H1 (cell line): ENCODE results near the gene RAB3IL1. TPM values are rescaled to one million over a fixed set of nuclear protein-coding genes. Genes with fewer than 3 reads are reported as not detected.

Source experiments
- CTCF ChIA-PET: fragments of 300-600 bp; sonication (Branson Sonifier 250); formaldehyde crosslinking; loops from one replicate; lab custom pipeline; 2021; ENCODE audit not compliant: partially characterized antibody; lab: Charles Lee
- POLR2A ChIA-PET: fragments of 300-600 bp; sonication (Branson Sonifier 250); formaldehyde crosslinking; loops from one replicate; lab custom pipeline; 2021; ENCODE audit warnings: inconsistent platforms; ENCODE audit not compliant: partially characterized antibody; lab: Charles Lee
- DNase-seq, 2 experiments: peaks; one replicate each; pipeline versions ENCODE4 v3.0.0 to v3.0.0-alpha.2; 2010 to 2022; ENCODE audit warnings: low spot score in 2 of 2, low read depth in 1 of 2, mixed read lengths in 1 of 2
- FAIRE-seq: peaks from 2 replicates; lab custom pipeline; 2011; peaks lifted over from hg19 to GRCh38; lab: Jason Lieb, UNC
- H2AFZ ChIP-seq: 2 replicates; pipeline ENCODE4 v1.8.1; 2012; ENCODE audit warnings: low read length, inconsistent platforms
- H2AK5ac ChIP-seq: 2 replicates; pipeline ENCODE4 v1.6.1; 2013; ENCODE audit warnings: low read depth, low read length
- H2BK120ac ChIP-seq: replicated peaks from 2 replicates; pipeline ENCODE3; 2013; ENCODE audit warnings: low read depth, low read length, inconsistent platforms
- H2BK12ac ChIP-seq: 2 replicates; pipeline ENCODE4 v1.6.1; 2013; ENCODE audit warnings: low read depth, low read length
- H2BK15ac ChIP-seq: 2 replicates; pipeline ENCODE4 v1.6.1; 2013; ENCODE audit warnings: low read length
- H2BK20ac ChIP-seq: 2 replicates; pipeline ENCODE4 v1.6.1; 2013; ENCODE audit warnings: low read length
- H2BK5ac ChIP-seq: 2 replicates; pipeline ENCODE4 v1.6.1; 2013; ENCODE audit warnings: low read depth, low read length
- H3K14ac ChIP-seq: 2 replicates; pipeline ENCODE4 v1.6.1; 2013; ENCODE audit warnings: inconsistent platforms; ENCODE audit not compliant: insufficient read length
- H3K18ac ChIP-seq: 2 replicates; pipeline ENCODE4 v1.6.1; 2013; ENCODE audit warnings: low read length; ENCODE audit errors: extremely low read depth
- H3K23ac ChIP-seq: 2 replicates; pipeline ENCODE4 v1.6.1; 2013; ENCODE audit warnings: inconsistent platforms; ENCODE audit not compliant: insufficient read length
- H3K23me2 ChIP-seq: 2 replicates; pipeline ENCODE4 v1.6.1; 2013; ENCODE audit warnings: low read depth, low read length
- H3K27ac ChIP-seq: 2 replicates; pipeline ENCODE4 v1.6.1; 2011; ENCODE audit warnings: low read depth, low read length, inconsistent platforms
- H3K27me3 ChIP-seq, 4 experiments: replicated peaks in 1 of 4; 1 replicate in 1 of 4; 2 replicates in 3 of 4; pipeline versions ENCODE4 v1.6.1 to v1.8.1; 2011 to 2013; ENCODE audit warnings: low read length in 3 of 4, mild to moderate bottlenecking in 3 of 4, inconsistent platforms in 2 of 4, mixed read lengths in 2 of 4, moderate library complexity in 1 of 4; ENCODE audit not compliant: control insufficient read depth in 3 of 4, insufficient read depth in 3 of 4; ENCODE audit errors: extremely low read depth in 1 of 4
- H3K36me3 ChIP-seq, 4 experiments: 2 replicates each; pipeline versions ENCODE4 v1.6.1 to v1.8.1; 2011 to 2013; ENCODE audit warnings: mild to moderate bottlenecking in 4 of 4, low read length in 3 of 4, moderate library complexity in 2 of 4, control low read depth in 1 of 4, inconsistent platforms in 1 of 4; ENCODE audit not compliant: insufficient read depth in 4 of 4, control insufficient read depth in 2 of 4
- H3K4ac ChIP-seq: replicated peaks from 2 replicates; pipeline ENCODE3; 2013; ENCODE audit warnings: low read length, low read depth, mixed read lengths, inconsistent platforms; ENCODE audit not compliant: insufficient read length
- H3K4me1 ChIP-seq, 4 experiments: replicated peaks in 1 of 4; 1 replicate in 1 of 4; 2 replicates in 3 of 4; pipeline versions ENCODE4 v1.6.1 to v1.8.1; 2011 to 2013; ENCODE audit warnings: low read length in 3 of 4, inconsistent platforms in 2 of 4, mixed read lengths in 1 of 4; ENCODE audit not compliant: insufficient read depth in 4 of 4, control insufficient read depth in 3 of 4
- H3K4me2 ChIP-seq, 2 experiments: 2 replicates each; pipeline versions ENCODE4 v1.6.1 to v1.8.1; 2011 to 2013; ENCODE audit warnings: low read depth in 2 of 2, low read length in 2 of 2, control low read depth in 1 of 2, inconsistent platforms in 1 of 2, mild to moderate bottlenecking in 1 of 2; ENCODE audit not compliant: insufficient read depth in 1 of 2
- H3K4me3 ChIP-seq, 4 experiments: fragments of 200-600, 300-600 bp in 1 of 4; sonication (generic), shearing (Covaris generic), sonication (Bioruptor Twin) in 1 of 4; 2 replicates each; pipeline versions ENCODE4 v1.5.1 to v1.8.1; 2011 to 2016; ENCODE audit warnings: low read length in 4 of 4, low read depth in 3 of 4, control low read depth in 2 of 4, inconsistent platforms in 2 of 4, mild to moderate bottlenecking in 2 of 4, mixed read lengths in 1 of 4, moderate library complexity in 1 of 4; ENCODE audit not compliant: insufficient read depth in 2 of 4; ENCODE audit errors: extremely low read depth in 1 of 4
- H3K56ac ChIP-seq: replicated peaks from 2 replicates; pipeline ENCODE3; 2013; ENCODE audit warnings: low read depth, mild to moderate bottlenecking, mixed read lengths, low read length, inconsistent platforms; ENCODE audit not compliant: insufficient read length
- H3K79me1 ChIP-seq: 2 replicates; pipeline ENCODE4 v1.6.1; 2013; ENCODE audit warnings: low read depth, low read length, control low read depth
- H3K79me2 ChIP-seq, 2 experiments: 2 replicates each; pipeline versions ENCODE4 v1.6.1 to v1.8.1; 2012 to 2013; ENCODE audit warnings: low read length in 2 of 2, mild to moderate bottlenecking in 2 of 2, inconsistent platforms in 1 of 2; ENCODE audit not compliant: insufficient read depth in 2 of 2, control insufficient read depth in 1 of 2
- H3K9ac ChIP-seq, 4 experiments: replicated peaks in 1 of 4; 1 replicate in 1 of 4; 2 replicates in 3 of 4; pipeline versions ENCODE4 v1.6.1 to v1.8.1; 2011 to 2013; ENCODE audit warnings: low read depth in 3 of 4, low read length in 3 of 4, control low read depth in 2 of 4, mild to moderate bottlenecking in 2 of 4, moderate library complexity in 2 of 4, inconsistent platforms in 1 of 4; ENCODE audit errors: extremely low read depth in 1 of 4
- H3K9me3 ChIP-seq, 2 experiments: 2 replicates each; pipeline versions ENCODE4 v1.6.1 to v1.8.1; 2012 to 2013; ENCODE audit warnings: mild to moderate bottlenecking in 2 of 2, moderate library complexity in 2 of 2, control low read depth in 1 of 2, inconsistent platforms in 1 of 2, low read depth in 1 of 2, low read length in 1 of 2, mixed read lengths in 1 of 2; ENCODE audit not compliant: insufficient read depth in 2 of 2
- H4K20me1 ChIP-seq, 2 experiments: replicated peaks in 1 of 2; 2 replicates each; pipeline versions ENCODE3 to v1.8.1; 2011 to 2013; ENCODE audit warnings: inconsistent platforms in 2 of 2, low read length in 2 of 2, mild to moderate bottlenecking in 1 of 2; ENCODE audit not compliant: insufficient read depth in 2 of 2, control insufficient read depth in 1 of 2
- H4K5ac ChIP-seq: 2 replicates; pipeline ENCODE4 v1.6.1; 2013; ENCODE audit warnings: low read length, low read depth, mixed read lengths, inconsistent platforms; ENCODE audit not compliant: insufficient read length
- H4K8ac ChIP-seq: 2 replicates; pipeline ENCODE4 v1.8.0; 2013; ENCODE audit warnings: mild to moderate bottlenecking, moderate library complexity, low read length, inconsistent platforms; ENCODE audit not compliant: insufficient read depth; ENCODE audit errors: extremely low read depth
- H4K91ac ChIP-seq: replicated peaks from 2 replicates; pipeline ENCODE3; 2013; ENCODE audit warnings: low read length, mixed read lengths, inconsistent platforms; ENCODE audit not compliant: insufficient read length
- CHD1 ChIP-seq: IDR thresholded peaks from 2 replicates; pipeline ENCODE4 v1.6.1; 2012; ENCODE audit warnings: low read depth, low read length, improper control_type of control experiment
- CTBP2 ChIP-seq: IDR thresholded peaks from 2 replicates; pipeline ENCODE4 v1.7.0; 2011; ENCODE audit warnings: borderline replicate concordance, mild to moderate bottlenecking, moderate library complexity, mixed read lengths, low read length; ENCODE audit not compliant: insufficient read depth, insufficient read length
- CTCF ChIP-seq, 3 experiments: IDR thresholded peaks; 1 replicate in 2 of 3; 2 replicates in 1 of 3; pipeline versions ENCODE4 v1.5.1 to v1.6.1; 2011; ENCODE audit warnings: low read length in 3 of 3, mild to moderate bottlenecking in 3 of 3, inconsistent platforms in 2 of 3, low read depth in 1 of 3, moderate library complexity in 1 of 3; ENCODE audit not compliant: insufficient read depth in 1 of 3; ENCODE audit errors: control extremely low read depth in 1 of 3
- SIN3A ChIP-seq, 2 experiments: IDR thresholded peaks in 1 of 2; conservative IDR thresholded peaks in 1 of 2; 2 replicates each; pipeline ENCODE4 v1.6.1; 2011 to 2012; ENCODE audit warnings: low read length in 2 of 2, improper control_type of control experiment in 1 of 2, low read depth in 1 of 2, mild to moderate bottlenecking in 1 of 2
- SP4 ChIP-seq: IDR thresholded peaks from 2 replicates; pipeline ENCODE4 v1.6.1; 2012; ENCODE audit warnings: low read length, inconsistent platforms
- WGBS, 2 experiments: shearing (Covaris generic) in 1 of 2; methylation state at CpG; one replicate each; pipeline versions ENCODE4 v1.1.6 to v1.1.7; 2013 to 2015; ENCODE audit warnings: low lambda C conversion rate in 2 of 2, mixed read lengths in 2 of 2, inconsistent platforms in 1 of 2, low coverage in 1 of 2, missing lambda C conversion rate in 1 of 2; ENCODE audit not compliant: insufficient replicate concordance in 2 of 2, insufficient coverage in 1 of 2, insufficient read length in 1 of 2; ENCODE audit errors: extremely low coverage in 1 of 2, missing lambda C conversion rate in 1 of 2; 5-methylcytosine and 5-hydroxymethylcytosine counted together
- polyA plus RNA-seq, 7 experiments: library from polyadenylated mRNA; depleted of rRNA in 3 of 7; stranded (reverse) in 5 of 7; unstranded in 2 of 7; fragments of >200 nt in 5 of 7; fragments of 200-250 nt in 2 of 7; gene quantifications; 1 replicate in 5 of 7; 2 replicates in 1 of 7; 4 replicates in 1 of 7; pipeline versions ENCODE4 v1.2.1 to v1.2.3, GENCODE V29; 2011 to 2013; ENCODE audit warnings: missing spikeins in 2 of 7, mixed read lengths in 2 of 7
- total RNA-seq: library from RNA; stranded (reverse); fragmentation: NEBNext Ultra II Directional; extraction: Animal tissue kit (Norgen Biotek cat#: 25700); gene quantifications from 2 replicates; pipeline ENCODE4 v1.2.1, GENCODE V29; 2021

Gene RAB3IL1
- total and polyA plus RNA-seq, 2 of the 8 experiments (the other 6 are each of a cell fraction or from before 2014, with no cell fraction given), result 6.8 to 7.9 TPM

- Histone ChIP-seq H3K79me2 (peaks cover 0 to 2% of the 10 kb centered on the region in 2 experiments; a peak in 1 of 4 replicates), H3K4me2 (no peak overlapping the region), H4K8ac (no peak overlapping the region), H3K9me3 (no peaks in the 10 kb centered on the region), H3K4me1 (peaks cover 0 to 17% (median 10%) of the 10 kb centered on the region in 4 experiments; a peak in 6 of 7 replicates), H3K4ac (no peak overlapping the region), H2AFZ (no peak overlapping the region), H4K5ac (no peak overlapping the region), H3K56ac (no peak overlapping the region), H3K4me3 (no peak overlapping the region), H2BK15ac (no peak overlapping the region), H3K14ac (no peak overlapping the region), H4K91ac (no peak overlapping the region), H2BK20ac (no peak overlapping the region), H3K23me2 (peaks cover 8% of the 10 kb centered on the region; the same call in 1 of the 2 replicates), H2BK120ac (no peak overlapping the region), H3K79me1 (no peaks in the 10 kb centered on the region; the same call in 1 of the 2 replicates), H3K9ac (no peak overlapping the region), H3K27me3 (no peaks in the 10 kb centered on the region), H2BK5ac (no peak overlapping the region; the same call in 1 of the 2 replicates), H3K27ac (no peak overlapping the region), H4K20me1 (peaks cover 2 to 6% of the 10 kb centered on the region in 2 experiments), H2AK5ac (no peak overlapping the region), H3K36me3 (no peaks in the 10 kb centered on the region), H3K23ac (no peak overlapping the region), H3K18ac (no peak overlapping the region), H2BK12ac (no peak overlapping the region)
- WGBS, 2 experiments, result 90% methylated on average over 12 of the region's 12 CpGs; no CpG with 5 or more reads in 1 of the 2 experiments
- CTCF ChIA-PET, result interaction anchor here (0.9 to 23.2 kb wide), 8 partner anchors 9 to 227 kb away, joined by 3 to 658 read pairs (median 6); partner anchors contain the start of gene BEST1
- no peak for TF ChIP-seq CTCF (IDR thresholded peaks at IDR 0.05; ENCODE audit: control extremely low read depth in 1 of 3, insufficient read depth in 1 of 3, low read depth in 1 of 3, low read length in 3 of 3)
- TF ChIP-seq SIN3A (conservative IDR thresholded peaks at IDR 0.05 in 1 of 2, IDR thresholded peaks at IDR 0.05 in 1 of 2; ENCODE audit: low read depth in 1 of 2, low read length in 2 of 2), result no peak
- TF ChIP-seq CHD1, result no peak
- no peak for TF ChIP-seq SP4
- no peak for TF ChIP-seq CTBP2
- POLR2A ChIA-PET, result interaction anchor here (1.1 to 1.4 kb wide), 2 partner anchors 10 to 15 kb away, joined by 3 to 4 read pairs; no protein-coding TSS in a partner anchor
- no peak for FAIRE-seq
- no peak for DNase-seq
Observed at GRCh38 chr11:61888590-61888989, 28.8 kb downstream of the RAB3IL1 start.
